Measurements from ENCODE around the gene PLD6. TPM values are rescaled to one million over a fixed set of nuclear protein-coding genes. Genes with fewer than 3 reads are reported as not detected.
"Not testable (repeated sequence)": the region's sequence is repeated elsewhere in the genome, so short reads cannot be mapped to it uniquely, and the experiment has no call there.

PLD6 gene
- total RNA-seq, 1 donor from 2014 or later: 2.3 TPM

GRCh38 chr17:17186551-17187505 is 19.3 kb downstream of the PLD6 start:
- TF ChIP-seq, protein P1, sequence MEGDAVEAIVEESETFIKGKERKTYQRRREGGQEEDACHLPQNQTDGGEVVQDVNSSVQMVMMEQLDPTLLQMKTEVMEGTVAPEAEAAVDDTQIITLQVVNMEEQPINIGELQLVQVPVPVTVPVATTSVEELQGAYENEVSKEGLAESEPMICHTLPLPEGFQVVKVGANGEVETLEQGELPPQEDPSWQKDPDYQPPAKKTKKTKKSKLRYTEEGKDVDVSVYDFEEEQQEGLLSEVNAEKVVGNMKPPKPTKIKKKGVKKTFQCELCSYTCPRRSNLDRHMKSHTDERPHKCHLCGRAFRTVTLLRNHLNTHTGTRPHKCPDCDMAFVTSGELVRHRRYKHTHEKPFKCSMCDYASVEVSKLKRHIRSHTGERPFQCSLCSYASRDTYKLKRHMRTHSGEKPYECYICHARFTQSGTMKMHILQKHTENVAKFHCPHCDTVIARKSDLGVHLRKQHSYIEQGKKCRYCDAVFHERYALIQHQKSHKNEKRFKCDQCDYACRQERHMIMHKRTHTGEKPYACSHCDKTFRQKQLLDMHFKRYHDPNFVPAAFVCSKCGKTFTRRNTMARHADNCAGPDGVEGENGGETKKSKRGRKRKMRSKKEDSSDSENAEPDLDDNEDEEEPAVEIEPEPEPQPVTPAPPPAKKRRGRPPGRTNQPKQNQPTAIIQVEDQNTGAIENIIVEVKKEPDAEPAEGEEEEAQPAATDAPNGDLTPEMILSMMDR (IDR thresholded peaks at IDR 0.05; ENCODE audit: unreplicated experiment): no peak
- DNase-seq (ENCODE audit: low spot score in 2 of 2, unreplicated experiment in 2 of 2): no peak
- peaks cover 45% of the 10 kb centered on the region for H3K4me1 Mint-ChIP-seq
- no peaks in the 10 kb centered on the region for H3K9me3 Mint-ChIP-seq
- peaks cover 12% of the 10 kb centered on the region for H3K36me3 Mint-ChIP-seq
- peak overlapping the region; percentile 73 for H3K27ac Mint-ChIP-seq
- no peaks in the 10 kb centered on the region for H3K27me3 Mint-ChIP-seq (ENCODE audit: low read depth)
- peak overlapping the region; percentile 6 for H3K4me3 Mint-ChIP-seq

- Mint-ChIP-seq H3K27ac (peak overlapping the region; percentile 73), H3K27me3 (ENCODE audit: low read depth) (no peaks in the 10 kb centered on the region), H3K4me1 (peaks cover 45% of the 10 kb centered on the region), H3K4me3 (no peak overlapping the region), H3K9me3 (no peaks in the 10 kb centered on the region), H3K36me3 (peaks cover 15% of the 10 kb centered on the region)
- TF ChIP-seq, protein P1 (IDR thresholded peaks at IDR 0.05; ENCODE audit: unreplicated experiment): no peak
- no peak for DNase-seq (ENCODE audit: low spot score in 2 of 2, unreplicated experiment in 2 of 2)
These were observed 20.1 kb downstream of the PLD6 start for GRCh38 chr17:17186051-17186450.

DNA sequence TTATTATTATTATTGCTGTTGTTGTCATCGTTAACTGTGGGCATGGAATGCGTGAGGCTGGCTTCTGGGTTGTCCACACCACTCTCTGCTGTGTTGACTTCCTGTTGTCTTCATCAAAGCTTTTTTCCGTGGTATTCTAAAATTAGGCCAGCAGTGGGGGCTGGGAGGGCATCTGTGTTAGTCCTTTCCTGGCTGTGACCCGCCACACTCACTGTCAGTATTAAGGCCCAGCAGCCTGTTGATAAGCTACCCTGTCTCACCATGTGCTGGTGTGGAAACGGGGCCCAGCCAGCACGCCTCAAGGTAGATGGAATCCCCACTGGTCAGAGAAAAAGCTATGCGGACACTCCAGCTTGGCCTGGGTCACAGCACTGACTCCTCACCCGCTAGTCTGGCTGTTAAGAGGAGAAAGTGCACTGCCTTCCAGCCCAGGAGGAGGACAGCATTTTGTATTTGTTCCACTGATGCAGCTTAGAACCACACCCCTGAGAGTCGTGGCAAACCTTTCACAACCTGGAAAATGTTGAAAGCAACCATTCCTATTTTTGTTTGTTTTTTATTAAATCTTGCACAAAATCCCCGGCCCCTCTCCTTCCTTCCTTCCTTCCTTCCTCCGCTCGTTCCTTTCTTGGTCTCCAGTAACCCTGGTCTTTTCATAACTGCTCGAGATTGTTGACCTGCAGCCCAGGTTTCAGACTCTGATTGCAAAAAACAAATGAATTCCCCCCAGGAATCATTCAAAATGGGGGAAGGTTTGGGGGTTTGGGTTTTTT is 21.0 kb downstream of the PLD6 start:
- peak overlapping the region; percentile 73 for H3K27ac Mint-ChIP-seq
- H3K36me3 Mint-ChIP-seq: peaks cover 22% of the 10 kb centered on the region
- H3K4me1 Mint-ChIP-seq: peaks cover 44% of the 10 kb centered on the region
- not testable (repeated sequence) for H3K4me3 Mint-ChIP-seq; H3K27me3 Mint-ChIP-seq (ENCODE audit: low read depth); DNase-seq (ENCODE audit: low spot score in 2 of 2, unreplicated experiment in 2 of 2); H3K9me3 Mint-ChIP-seq

GRCh38 chr17:17183744-17184143 is 22.4 kb downstream of the PLD6 start:
- no peak for DNase-seq (ENCODE audit: low spot score in 2 of 2, unreplicated experiment in 2 of 2)
- no peaks in the 10 kb centered on the region for H3K27me3 Mint-ChIP-seq (ENCODE audit: low read depth)
- H3K4me1 Mint-ChIP-seq: peaks cover 37% of the 10 kb centered on the region

DNA sequence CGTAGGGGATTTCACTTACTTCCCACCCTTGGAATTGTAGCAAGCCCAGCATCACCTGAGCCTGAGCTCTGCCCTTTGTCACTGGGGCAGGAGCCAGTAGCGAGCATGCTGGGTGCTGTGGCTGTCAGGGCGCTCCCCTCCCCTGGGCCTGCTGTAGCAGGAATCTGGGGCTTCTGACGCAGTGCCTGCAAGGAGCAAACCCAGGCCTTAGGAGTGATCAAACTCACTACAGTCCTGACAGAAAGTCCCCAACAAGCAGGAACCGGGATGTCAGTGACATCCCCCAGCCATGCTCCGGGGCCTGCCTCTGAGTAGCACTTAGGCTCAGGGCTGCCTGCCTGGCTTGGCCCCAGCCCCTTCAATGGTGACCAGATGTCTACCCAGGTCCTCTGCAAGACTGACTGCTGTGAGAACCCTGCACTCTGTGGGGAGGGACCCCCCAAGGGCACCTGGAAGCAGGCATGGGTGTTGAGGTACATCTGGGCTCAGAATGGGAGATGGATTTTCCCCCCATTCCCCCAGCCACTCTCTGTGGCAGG is 23.5 kb downstream of the PLD6 start:
- no peak overlapping the region for H3K27ac Mint-ChIP-seq
- no peak overlapping the region for H3K4me3 Mint-ChIP-seq
- peaks cover 28% of the 10 kb centered on the region for H3K4me1 Mint-ChIP-seq
- no peak for DNase-seq (ENCODE audit: low spot score in 2 of 2, unreplicated experiment in 2 of 2)
- H3K27me3 Mint-ChIP-seq (ENCODE audit: low read depth): no peaks in the 10 kb centered on the region
- H3K36me3 Mint-ChIP-seq: peaks cover 28% of the 10 kb centered on the region
- no peaks in the 10 kb centered on the region for H3K9me3 Mint-ChIP-seq
- TF ChIP-seq, protein P1 (IDR thresholded peaks at IDR 0.05; ENCODE audit: unreplicated experiment): no peak

More at GRCh38 chr17:17183744-17184143, 22.4 kb downstream of the PLD6 start:
- peak overlapping the region; percentile 39 for H3K27ac Mint-ChIP-seq
- no peak overlapping the region for H3K4me3 Mint-ChIP-seq
- H3K9me3 Mint-ChIP-seq: no peaks in the 10 kb centered on the region
- TF ChIP-seq, protein P1 (IDR thresholded peaks at IDR 0.05; ENCODE audit: unreplicated experiment): no peak
- peaks cover 27% of the 10 kb centered on the region for H3K36me3 Mint-ChIP-seq

All from mesothelial cell of epicardium (in vitro differentiated cells).